HL-60 (cell line): ENCODE data around the gene CAMK2B.

Source experiments
- CTCF ChIP-seq: IDR thresholded peaks from one replicate; pipeline ENCODE4 v1.5.1; 2011; ENCODE audit warnings: low read length, control low read depth, inconsistent platforms; ENCODE audit not compliant: insufficient read depth
- POLR2AphosphoS5 ChIP-seq: IDR thresholded peaks from 2 replicates; pipeline ENCODE4 v1.6.1; 2012; ENCODE audit warnings: low read depth

GRCh38 chr7:44353668-44354067 is 28.3 kb upstream of the CAMK2B start:
- TF ChIP-seq POLR2AphosphoS5 (no peak), CTCF (no peak)
